Vagina (tissue), 2 donors: Measurements from ENCODE around the gene RAB8A. TPM values are rescaled to one million over a fixed set of nuclear protein-coding genes. Genes with fewer than 3 reads are reported as not detected.

Experiments
- DNase-seq, 2 donors: peaks; one replicate each; pipeline ENCODE4 v3.0.0-alpha.2; 2017; ENCODE audit errors: extremely low spot score in 2 of 2
- H3K27ac ChIP-seq: fragments of 200-600 bp; sonication (generic); one replicate; pipeline ENCODE4 v1.5.1; 2019
- H3K27me3 ChIP-seq: fragments of 200-600 bp; sonication (generic); one replicate; pipeline ENCODE4 v1.5.1; 2019
- H3K36me3 ChIP-seq, 2 donors: fragments of 200-600 bp; sonication (generic); one replicate each; pipeline ENCODE4 v1.5.1; 2017 to 2019
- H3K4me1 ChIP-seq: fragments of 200-600 bp; sonication (generic); one replicate; pipeline ENCODE4 v1.5.1; 2019
- H3K4me3 ChIP-seq, 2 donors: fragments of 200-600 bp; sonication (generic); 1 replicate in 1 of 2; 2 replicates in 1 of 2; pipeline ENCODE4 v1.5.1; 2016 to 2019
- H3K9me3 ChIP-seq: fragments of 200-600 bp; sonication (generic); one replicate; pipeline ENCODE4 v1.5.1; 2019
- POLR2A ChIP-seq, 2 donors: fragments of 450-650 bp; IDR thresholded peaks; one replicate each; pipeline ENCODE4 v1.6.1; 2017; ENCODE audit warnings: antibody characterized with exemption in 2 of 2, mild to moderate bottlenecking in 2 of 2, moderate library complexity in 2 of 2
- POLR2AphosphoS5 ChIP-seq, 2 donors: sonication (generic); formaldehyde crosslinking; IDR thresholded peaks; one replicate each; pipeline ENCODE4 v1.9.0; 2017; ENCODE audit warnings: antibody characterized with exemption in 2 of 2, mild to moderate bottlenecking in 2 of 2, low read depth in 1 of 2; ENCODE audit not compliant: insufficient read depth in 1 of 2
- intact Hi-C: fragments of 100-400 bp; cut with DNase I; formaldehyde crosslinking; loops from one replicate; pipeline ENCODE4 v1.15.1; 2023
- total RNA-seq: library from RNA; depleted of rRNA; stranded (reverse); fragments of >200 nt; gene quantifications from one replicate; pipeline ENCODE4 v1.2.3, GENCODE V29; 2016
- TF ChIP-seq, protein P1 (sequence below), 3 experiments: fragments of 450-650 bp in 2 of 3; fragments of 200-600 bp in 1 of 3; sonication (generic) in 1 of 3; IDR thresholded peaks; one replicate each; pipeline ENCODE4 v1.5.1; 2017 to 2019; ENCODE audit warnings: antibody characterized with exemption in 3 of 3, mild to moderate bottlenecking in 2 of 3, moderate library complexity in 2 of 3

Gene RAB8A
- total RNA-seq, 1 donor from 2014 or later: 30.4 TPM

DNA sequence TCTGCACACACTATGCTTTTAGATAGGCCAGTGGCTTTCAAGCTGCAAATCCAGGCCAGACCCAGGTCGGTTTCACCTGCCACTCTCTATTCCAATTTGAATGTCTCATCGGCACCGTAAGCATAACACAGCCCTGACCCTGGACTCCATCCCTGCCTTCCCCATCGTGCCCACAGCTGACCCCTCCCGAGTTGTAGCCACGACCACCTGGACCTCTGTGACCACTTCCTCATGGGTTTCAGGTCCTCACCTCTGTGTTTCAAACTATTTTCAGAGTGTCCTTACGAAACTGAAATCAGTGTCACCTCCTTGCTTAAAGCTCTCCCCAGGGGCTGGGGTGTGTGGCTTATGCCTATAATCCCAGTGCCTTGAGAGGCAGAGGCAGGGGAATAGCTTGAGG is 22.8 kb downstream of the RAB8A start:
- TF ChIP-seq POLR2AphosphoS5 (IDR thresholded peaks at IDR 0.05; ENCODE audit: insufficient read depth in 1 of 2, low read depth in 1 of 2) (no peak), POLR2A (IDR thresholded peaks at IDR 0.05) (no peak)
- TF ChIP-seq, protein P1, sequence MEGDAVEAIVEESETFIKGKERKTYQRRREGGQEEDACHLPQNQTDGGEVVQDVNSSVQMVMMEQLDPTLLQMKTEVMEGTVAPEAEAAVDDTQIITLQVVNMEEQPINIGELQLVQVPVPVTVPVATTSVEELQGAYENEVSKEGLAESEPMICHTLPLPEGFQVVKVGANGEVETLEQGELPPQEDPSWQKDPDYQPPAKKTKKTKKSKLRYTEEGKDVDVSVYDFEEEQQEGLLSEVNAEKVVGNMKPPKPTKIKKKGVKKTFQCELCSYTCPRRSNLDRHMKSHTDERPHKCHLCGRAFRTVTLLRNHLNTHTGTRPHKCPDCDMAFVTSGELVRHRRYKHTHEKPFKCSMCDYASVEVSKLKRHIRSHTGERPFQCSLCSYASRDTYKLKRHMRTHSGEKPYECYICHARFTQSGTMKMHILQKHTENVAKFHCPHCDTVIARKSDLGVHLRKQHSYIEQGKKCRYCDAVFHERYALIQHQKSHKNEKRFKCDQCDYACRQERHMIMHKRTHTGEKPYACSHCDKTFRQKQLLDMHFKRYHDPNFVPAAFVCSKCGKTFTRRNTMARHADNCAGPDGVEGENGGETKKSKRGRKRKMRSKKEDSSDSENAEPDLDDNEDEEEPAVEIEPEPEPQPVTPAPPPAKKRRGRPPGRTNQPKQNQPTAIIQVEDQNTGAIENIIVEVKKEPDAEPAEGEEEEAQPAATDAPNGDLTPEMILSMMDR (IDR thresholded peaks at IDR 0.05): no peak
- H3K9me3 ChIP-seq: no peaks in the 10 kb centered on the region
- no peaks in the 10 kb centered on the region for H3K4me1 ChIP-seq
- no peak overlapping the region for H3K27ac ChIP-seq
- no peak for DNase-seq
- intact Hi-C loops: no loop called here
- H3K27me3 ChIP-seq: no peaks in the 10 kb centered on the region
- H3K4me3 ChIP-seq: no peak overlapping the region
- peaks cover 0 to 37% of the 10 kb centered on the region in 2 donors for H3K36me3 ChIP-seq

DNA sequence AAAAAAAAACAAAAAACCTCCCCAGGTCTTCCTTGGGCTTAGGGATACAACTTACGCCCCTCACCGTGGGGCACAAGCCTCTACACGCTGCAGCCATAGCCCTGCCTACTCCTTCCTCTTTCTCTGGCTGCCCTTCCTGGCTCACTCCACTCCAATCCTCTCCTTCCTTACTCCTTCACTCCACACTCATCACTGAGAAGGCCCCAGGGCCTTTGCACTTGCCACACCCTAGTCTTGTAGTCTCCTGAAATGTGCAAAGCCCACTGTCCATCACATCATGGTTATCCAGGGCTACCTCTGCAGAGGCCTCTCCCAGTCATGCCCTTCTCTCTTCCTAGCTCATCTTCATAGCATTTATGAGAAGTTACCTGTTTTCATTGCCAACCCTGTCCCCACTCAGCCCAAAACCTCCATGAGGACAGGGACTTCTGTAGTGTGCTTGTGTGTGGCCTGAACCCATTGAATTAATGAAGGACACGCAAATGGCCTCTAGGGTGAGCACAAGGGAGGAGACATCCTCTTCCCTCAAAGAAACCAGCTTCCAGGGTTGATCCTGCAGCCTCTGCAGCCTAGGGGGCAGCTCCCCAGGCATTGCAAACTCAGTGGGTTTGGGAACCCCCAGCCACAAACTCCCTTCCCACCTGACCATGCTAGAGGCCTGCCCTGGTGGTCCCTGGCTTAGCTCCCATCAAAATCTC is 23.9 kb downstream of the RAB8A start:
- TF ChIP-seq POLR2A (IDR thresholded peaks at IDR 0.05) (no peak), POLR2AphosphoS5 (IDR thresholded peaks at IDR 0.05; ENCODE audit: insufficient read depth in 1 of 2, low read depth in 1 of 2) (no peak)
- TF ChIP-seq, protein P1 (IDR thresholded peaks at IDR 0.05): no peak
- intact Hi-C loops: no loop called here

DNA sequence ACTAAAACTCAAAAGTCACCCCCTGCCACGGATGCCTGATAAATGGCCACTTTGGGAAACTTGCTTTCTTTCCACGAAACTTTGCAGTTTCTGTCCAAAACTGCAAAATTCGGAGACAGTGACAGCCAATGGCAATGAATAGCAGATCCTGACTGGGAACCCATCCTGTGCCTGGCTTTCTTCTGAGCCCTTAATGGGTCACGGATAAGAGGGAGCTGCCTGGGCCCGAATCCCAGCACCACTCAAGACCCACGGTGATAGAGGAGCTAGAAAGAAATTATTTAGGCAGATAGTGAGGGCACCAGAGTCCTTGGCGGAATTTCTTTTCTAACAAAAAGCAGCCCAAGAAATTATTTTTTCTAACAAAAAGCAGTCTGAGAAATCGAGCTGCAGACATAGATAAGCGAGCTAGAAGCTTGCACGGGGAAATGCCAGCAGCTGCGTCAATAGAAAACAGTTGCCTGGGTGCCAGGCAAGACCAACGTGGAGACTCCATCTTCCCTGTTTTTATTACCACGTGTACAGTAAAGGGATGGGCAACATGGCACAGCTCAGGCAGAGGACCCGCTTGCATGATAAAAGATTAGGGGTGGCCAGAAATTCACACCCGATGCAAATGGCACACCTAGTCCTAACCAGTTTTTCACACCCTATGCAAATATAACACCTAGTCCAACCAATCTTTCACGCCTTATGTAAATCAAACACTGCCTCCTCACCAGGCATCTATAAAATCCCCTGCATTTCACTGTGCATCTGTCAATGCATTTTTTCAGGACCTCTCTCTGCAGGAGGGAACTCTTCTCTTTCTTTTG is 24.7 kb downstream of the RAB8A start:
- H3K27me3 ChIP-seq: no peaks in the 10 kb centered on the region
- TF ChIP-seq, protein P1 (IDR thresholded peaks at IDR 0.05): no peak
- TF ChIP-seq POLR2AphosphoS5 (IDR thresholded peaks at IDR 0.05; ENCODE audit: insufficient read depth in 1 of 2, low read depth in 1 of 2) (no peak), POLR2A (IDR thresholded peaks at IDR 0.05) (no peak)
- intact Hi-C loops: no loop called here
- H3K36me3 ChIP-seq: peaks cover 0 to 24% of the 10 kb centered on the region in 2 donors
- no peak overlapping the region for H3K4me3 ChIP-seq
- no peaks in the 10 kb centered on the region for H3K9me3 ChIP-seq
- no peak for DNase-seq
- H3K4me1 ChIP-seq: no peaks in the 10 kb centered on the region
- H3K27ac ChIP-seq: no peak overlapping the region

More for the DNA sequence above, 23.9 kb downstream of the RAB8A start:
- H3K4me3 ChIP-seq: no peak overlapping the region
- H3K36me3 ChIP-seq: peaks cover 0 to 26% of the 10 kb centered on the region in 2 donors
- H3K4me1 ChIP-seq: no peaks in the 10 kb centered on the region
- no peaks in the 10 kb centered on the region for H3K9me3 ChIP-seq
- H3K27me3 ChIP-seq: no peaks in the 10 kb centered on the region
- DNase-seq: no peak
- H3K27ac ChIP-seq: no peak overlapping the region

DNA sequence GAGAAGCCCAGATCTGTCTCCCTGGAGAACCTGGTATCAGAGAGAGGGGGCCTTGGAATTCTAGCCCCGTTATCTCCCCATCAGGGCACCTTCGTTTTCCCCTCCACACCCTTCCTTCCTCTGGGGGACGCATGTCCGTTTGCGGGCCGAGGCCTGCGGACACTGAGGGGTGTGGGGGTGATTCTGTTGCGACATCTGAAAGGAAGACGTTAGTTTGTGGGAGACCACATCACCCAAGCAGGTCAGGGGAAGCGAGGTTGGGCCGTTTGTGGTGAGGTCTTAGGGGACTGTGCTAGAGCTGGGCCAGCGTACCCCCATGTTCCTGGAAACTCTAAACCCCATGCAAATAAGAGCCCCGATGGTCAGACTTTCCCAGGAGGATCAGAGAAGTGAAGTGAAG is 28.1 kb downstream of the RAB8A start:
- H3K27ac ChIP-seq: no peak overlapping the region
- intact Hi-C loops: no loop called here
- TF ChIP-seq, protein P1 (IDR thresholded peaks at IDR 0.05): no peak
- TF ChIP-seq POLR2AphosphoS5 (IDR thresholded peaks at IDR 0.05; ENCODE audit: insufficient read depth in 1 of 2, low read depth in 1 of 2) (no peak), POLR2A (IDR thresholded peaks at IDR 0.05) (no peak)
- no peaks in the 10 kb centered on the region for H3K27me3 ChIP-seq
- H3K4me1 ChIP-seq: no peaks in the 10 kb centered on the region
- no peak for DNase-seq
- H3K4me3 ChIP-seq: no peak overlapping the region
- H3K36me3 ChIP-seq: no peaks in the 10 kb centered on the region
- no peaks in the 10 kb centered on the region for H3K9me3 ChIP-seq

DNA sequence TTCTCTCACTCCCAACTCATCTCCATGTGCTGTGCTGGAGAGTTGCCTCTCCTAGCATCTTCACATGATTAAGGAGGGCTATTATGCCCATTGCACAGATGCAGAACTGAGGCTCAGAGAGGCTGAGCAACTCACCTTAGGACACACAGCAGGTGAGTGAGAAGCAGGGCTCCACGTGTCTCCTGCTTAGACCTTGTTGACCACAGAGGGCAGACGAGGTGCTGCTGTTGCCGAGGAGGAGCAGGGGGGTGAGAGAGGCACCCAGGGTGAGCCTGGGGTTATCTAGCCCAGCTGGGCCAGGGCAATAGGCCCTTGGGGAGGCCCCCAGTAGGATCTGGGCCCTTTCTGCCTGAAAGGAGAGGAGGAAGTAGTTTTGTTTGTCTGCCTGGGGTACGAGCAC is 29.4 kb downstream of the RAB8A start:
- Histone ChIP-seq H3K4me3 (no peak overlapping the region), H3K4me1 (no peaks in the 10 kb centered on the region), H3K9me3 (no peaks in the 10 kb centered on the region), H3K36me3 (no peaks in the 10 kb centered on the region), H3K27ac (no peak overlapping the region), H3K27me3 (no peaks in the 10 kb centered on the region)
- no peak for DNase-seq
- TF ChIP-seq POLR2AphosphoS5 (IDR thresholded peaks at IDR 0.05; ENCODE audit: insufficient read depth in 1 of 2, low read depth in 1 of 2): no peak
- no peak for TF ChIP-seq POLR2A (IDR thresholded peaks at IDR 0.05)
- TF ChIP-seq, protein P1 (IDR thresholded peaks at IDR 0.05): no peak
- intact Hi-C loops: no loop called here
